ENCODE data around the gene SPSB1. TPM values are rescaled to one million over a fixed set of nuclear protein-coding genes. Genes with fewer than 3 reads are reported as not detected.

The SPSB1 gene
- total and polyA plus RNA-seq, 2 experiments from 2014 or later = 13.5 to 22.7 TPM

- no peaks in the 10 kb centered on the region for H3K79me2 ChIP-seq (ENCODE audit: insufficient read depth)
- whole genome bisulfite sequencing, 2 experiments (ENCODE audit: low coverage in 1 of 2, low lambda C conversion rate in 2 of 2, missing lambda C conversion rate in 2 of 2) = 19 to 21% methylated on average over 30 to 36 of the region's 36 CpGs
- H3K27ac ChIP-seq = peak overlapping the region; percentile 75
- H3F3A ChIP-seq (ENCODE audit: insufficient read depth) = peaks cover 10% of the 10 kb centered on the region
- H3K9me2 ChIP-seq (ENCODE audit: insufficient read depth) = no peaks in the 10 kb centered on the region
- H4K20me1 ChIP-seq (ENCODE audit: insufficient read depth) = no peaks in the 10 kb centered on the region
- no peaks in the 10 kb centered on the region for H3K9me3 ChIP-seq (ENCODE audit: low read depth)
- peak overlapping the region; percentile 53 for H2AFZ ChIP-seq
- H3K4me2 ChIP-seq (ENCODE audit: unreplicated experiment) = peak overlapping the region; percentile 51
- peaks cover 54% of the 10 kb centered on the region for H3K4me1 ChIP-seq (ENCODE audit: insufficient read depth)
- in situ Hi-C loops (cut with MboI) = loop anchor here (10.0 kb wide), 1 partner anchor 205 kb away; no protein-coding TSS in a partner anchor
- peak overlapping the region; percentile 25 for H3K4me3 ChIP-seq
- peak; percentile 99 for DNase-seq
- H3K9ac ChIP-seq = peak overlapping the region; percentile 62
- TF ChIP-seq EZH2phosphoT487 (IDR thresholded peaks at IDR 0.05; ENCODE audit: insufficient read depth, low read depth) = no peak
- TF ChIP-seq EZH2 (IDR thresholded peaks at IDR 0.05; ENCODE audit: insufficient read depth, poor library complexity, severe bottlenecking) = no peak
- no peaks in the 10 kb centered on the region for H3K36me3 ChIP-seq (ENCODE audit: low read depth)
- H3K27me3 ChIP-seq (replicated peaks; ENCODE audit: insufficient read depth) = no peaks in the 10 kb centered on the region
Measured at GRCh38 chr1:9280015-9280860, 12.5 kb upstream of the SPSB1 start.

GRCh38 chr1:9281071-9281827, 11.4 kb upstream of the SPSB1 start:
- Histone ChIP-seq H3K9ac (peak overlapping the region; percentile 62), H3K27ac (peak overlapping the region; percentile 75), H3K9me3 (ENCODE audit: low read depth) (no peaks in the 10 kb centered on the region), H3K9me2 (ENCODE audit: insufficient read depth) (no peaks in the 10 kb centered on the region), H3K27me3 (replicated peaks; ENCODE audit: insufficient read depth) (no peaks in the 10 kb centered on the region), H3F3A (ENCODE audit: insufficient read depth) (peaks cover 10% of the 10 kb centered on the region), H3K4me1 (ENCODE audit: insufficient read depth) (peaks cover 44% of the 10 kb centered on the region), H4K20me1 (ENCODE audit: insufficient read depth) (no peaks in the 10 kb centered on the region), H3K79me2 (ENCODE audit: insufficient read depth) (no peaks in the 10 kb centered on the region), H3K4me3 (no peak overlapping the region; the same call in 1 of the 2 replicates), H3K4me2 (ENCODE audit: unreplicated experiment) (peak overlapping the region; percentile 51), H3K36me3 (ENCODE audit: low read depth) (no peaks in the 10 kb centered on the region), H2AFZ (0 out of 2 replicates have a peak overlapping the region, but pooled peaks have one; percentile 10)
- in situ Hi-C loops (cut with MboI) = loop anchor here (10.0 kb wide), 1 partner anchor 204 kb away; no protein-coding TSS in a partner anchor
- no peak for TF ChIP-seq EZH2 (IDR thresholded peaks at IDR 0.05; ENCODE audit: insufficient read depth, poor library complexity, severe bottlenecking)
- no peak for TF ChIP-seq EZH2phosphoT487 (IDR thresholded peaks at IDR 0.05; ENCODE audit: insufficient read depth, low read depth)
- DNase-seq = peak; percentile 66
- WGBS, 2 experiments (ENCODE audit: low coverage in 1 of 2, low lambda C conversion rate in 2 of 2, missing lambda C conversion rate in 2 of 2) = 49 to 57% methylated on average over 19 of the region's 19 CpGs

- DNase-seq = peak; percentile 48
- H3K79me2 ChIP-seq (ENCODE audit: insufficient read depth) = no peaks in the 10 kb centered on the region
- no peak overlapping the region for H3K4me2 ChIP-seq (ENCODE audit: unreplicated experiment)
- no peak overlapping the region for H3K27ac ChIP-seq
- no peaks in the 10 kb centered on the region for H3K9me2 ChIP-seq (ENCODE audit: insufficient read depth)
- peaks cover 43% of the 10 kb centered on the region for H3K4me1 ChIP-seq (ENCODE audit: insufficient read depth)
- H3F3A ChIP-seq (ENCODE audit: insufficient read depth) = peaks cover 10% of the 10 kb centered on the region
- no peak for TF ChIP-seq EZH2 (IDR thresholded peaks at IDR 0.05; ENCODE audit: insufficient read depth, poor library complexity, severe bottlenecking)
- no peak for TF ChIP-seq EZH2phosphoT487 (IDR thresholded peaks at IDR 0.05; ENCODE audit: insufficient read depth, low read depth)
- peak overlapping the region; percentile 10; the same call in 1 of the 2 replicates for H2AFZ ChIP-seq
- no peaks in the 10 kb centered on the region for H3K36me3 ChIP-seq (ENCODE audit: low read depth)
- 23 to 31% methylated on average over 12 of the region's 12 CpGs for WGBS, 2 experiments (ENCODE audit: low coverage in 1 of 2, low lambda C conversion rate in 2 of 2, missing lambda C conversion rate in 2 of 2)
- no peaks in the 10 kb centered on the region for H3K9me3 ChIP-seq (ENCODE audit: low read depth)
- in situ Hi-C loops (cut with MboI) = loop anchor here (10.0 kb wide), 1 partner anchor 203 kb away; no protein-coding TSS in a partner anchor
- no peaks in the 10 kb centered on the region for H4K20me1 ChIP-seq (ENCODE audit: insufficient read depth)
- no peak overlapping the region for H3K4me3 ChIP-seq
- H3K9ac ChIP-seq = 0 out of 2 replicates have a peak overlapping the region, but pooled peaks have one; percentile 14
- no peaks in the 10 kb centered on the region for H3K27me3 ChIP-seq (replicated peaks; ENCODE audit: insufficient read depth)
Measured at GRCh38 chr1:9281908-9282695, 10.6 kb upstream of the SPSB1 start.

- Histone ChIP-seq H3K36me3 (ENCODE audit: low read depth) (no peaks in the 10 kb centered on the region), H2AFZ (no peak overlapping the region; the same call in 1 of the 2 replicates), H3K27me3 (replicated peaks; ENCODE audit: insufficient read depth) (no peaks in the 10 kb centered on the region), H3K79me2 (ENCODE audit: insufficient read depth) (no peaks in the 10 kb centered on the region), H3K27ac (no peak overlapping the region), H3K4me3 (no peak overlapping the region), H3F3A (ENCODE audit: insufficient read depth) (peaks cover 10% of the 10 kb centered on the region), H3K4me2 (ENCODE audit: unreplicated experiment) (no peak overlapping the region), H3K9me3 (ENCODE audit: low read depth) (no peaks in the 10 kb centered on the region), H3K9ac (no peak overlapping the region), H3K9me2 (ENCODE audit: insufficient read depth) (no peaks in the 10 kb centered on the region), H3K4me1 (ENCODE audit: insufficient read depth) (peaks cover 43% of the 10 kb centered on the region), H4K20me1 (ENCODE audit: insufficient read depth) (no peaks in the 10 kb centered on the region)
- in situ Hi-C loops (cut with MboI) = loop anchor here (10.0 kb wide), 1 partner anchor 202 kb away; no protein-coding TSS in a partner anchor
- TF ChIP-seq EZH2phosphoT487 (IDR thresholded peaks at IDR 0.05; ENCODE audit: insufficient read depth, low read depth) = no peak
- no peak for TF ChIP-seq EZH2 (IDR thresholded peaks at IDR 0.05; ENCODE audit: insufficient read depth, poor library complexity, severe bottlenecking)
- DNase-seq = no peak
- 52% methylated on average over 4 of the region's 4 CpGs for WGBS, 2 experiments (ENCODE audit: low coverage in 1 of 2, low lambda C conversion rate in 2 of 2, missing lambda C conversion rate in 2 of 2)
Measured at GRCh38 chr1:9282696-9282955, 10.1 kb upstream of the SPSB1 start.
